Activated CD8-positive, alpha-beta memory T cell treated with anti-CD3 and anti-CD28 coated beads for 24 hours (primary cell): ENCODE measurements around the gene EQTN.
"Not testable (repeated sequence)": the region's sequence is repeated elsewhere in the genome, so short reads cannot be mapped to it uniquely, and the experiment has no call there.

Source experiments
- DNase-seq: peaks from one replicate; pipeline ENCODE4 v3.0.0-alpha.2; 2020

The EQTN gene

GRCh38 chr9:27292659-27293405, 4.1 kb downstream of the EQTN start:
- DNase-seq = no peak

GRCh38 chr9:27291292-27291691, 5.7 kb downstream of the EQTN start:
- DNase-seq = no peak

DNA sequence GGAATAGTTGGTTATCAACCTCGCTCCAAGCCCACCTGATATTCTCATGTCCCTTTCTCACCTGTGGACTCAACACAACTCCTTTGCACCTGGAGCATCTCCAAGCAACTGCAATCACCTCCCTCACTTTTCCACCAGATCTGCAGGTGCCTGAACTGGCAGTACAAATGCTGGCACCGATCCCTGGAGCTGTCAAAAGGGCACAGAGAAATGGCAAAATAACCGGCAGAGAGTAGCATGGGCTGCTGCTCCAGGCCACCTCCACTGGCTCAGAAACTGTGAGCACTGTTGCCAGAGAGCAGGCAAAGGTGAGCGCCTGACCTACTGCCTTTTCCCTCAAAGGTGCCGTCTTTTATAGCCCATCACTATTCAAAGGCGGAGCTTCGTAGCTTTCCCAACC, 14.7 kb downstream of the EQTN start:
- DNase-seq = no peak

- DNase-seq = no peak
Measured at GRCh38 chr9:27280860-27281259, 16.1 kb downstream of the EQTN start.

GRCh38 chr9:27280249-27280648, 16.7 kb downstream of the EQTN start:
- no peak for DNase-seq

GRCh38 chr9:27279611-27280010, 17.3 kb downstream of the EQTN start:
- no peak for DNase-seq

GRCh38 chr9:27278374-27278773, 18.6 kb downstream of the EQTN start:
- no peak for DNase-seq

DNA sequence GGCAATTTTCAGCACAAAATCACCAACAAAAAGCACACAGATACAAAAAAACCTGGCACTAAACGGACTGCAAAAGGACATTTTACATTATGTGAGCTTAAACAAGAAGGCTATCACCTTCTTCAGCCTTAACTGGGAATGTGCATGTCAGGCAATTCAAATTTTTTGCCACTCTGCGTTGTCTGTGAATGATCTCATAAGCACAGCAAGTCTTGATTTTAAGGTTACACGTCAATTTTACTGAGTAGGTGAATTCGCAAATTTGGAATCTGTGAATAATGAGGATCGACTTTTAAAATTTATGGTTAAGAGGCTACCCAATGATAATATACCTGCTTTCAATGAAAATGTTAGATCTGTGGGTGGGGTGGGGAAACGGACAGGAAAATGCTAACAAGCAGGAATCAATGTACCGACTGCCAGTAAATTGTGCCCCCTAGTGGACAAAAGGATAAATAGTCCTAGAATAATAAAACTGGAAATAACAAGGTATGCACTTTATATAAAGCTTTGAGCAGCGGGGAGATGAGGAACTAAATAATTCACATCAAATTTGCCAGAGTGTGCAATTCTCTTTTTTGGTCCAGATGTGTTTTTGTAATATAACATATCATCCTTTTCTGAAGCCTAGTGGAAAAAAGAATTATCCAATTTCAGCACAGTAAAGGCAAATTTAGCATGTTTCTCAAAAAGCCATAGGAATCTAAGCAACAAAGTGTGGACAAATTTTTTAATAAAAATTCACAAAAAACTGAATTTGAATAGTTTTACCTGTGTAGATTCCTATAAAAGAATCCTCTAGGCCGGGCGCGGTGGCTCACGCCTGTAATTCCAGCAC, 20.5 kb downstream of the EQTN start:
- no peak for DNase-seq

GRCh38 chr9:27273186-27273585, 23.8 kb downstream of the EQTN start:
- no peak for DNase-seq

- DNase-seq = no peak
Measured at GRCh38 chr9:27272103-27272502, 24.8 kb downstream of the EQTN start.

GRCh38 chr9:27261517-27262211, 35.3 kb downstream of the EQTN start:
- no peak for DNase-seq

- no peak for DNase-seq
Measured at GRCh38 chr9:27260789-27261516, 36.0 kb downstream of the EQTN start.

DNA sequence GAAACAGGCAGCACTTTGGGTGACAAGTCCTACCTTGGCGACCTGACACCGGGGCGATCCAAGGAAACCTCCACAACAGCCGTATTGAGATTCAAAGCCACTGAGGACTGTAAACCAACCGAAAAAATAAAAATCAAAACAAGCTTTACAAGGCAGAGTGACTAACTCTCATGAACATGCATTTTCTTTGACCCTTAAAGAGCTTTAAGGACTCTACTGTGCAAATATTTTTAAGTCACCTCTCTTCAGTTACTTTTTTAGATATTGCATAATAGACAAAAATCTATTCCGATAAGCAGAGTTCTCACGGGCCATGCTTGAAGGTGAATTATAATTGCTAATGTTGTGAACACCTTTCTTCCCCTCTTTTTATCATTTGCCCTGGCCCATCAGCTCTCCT, 38.3 kb downstream of the EQTN start:
- DNase-seq = no peak

DNA sequence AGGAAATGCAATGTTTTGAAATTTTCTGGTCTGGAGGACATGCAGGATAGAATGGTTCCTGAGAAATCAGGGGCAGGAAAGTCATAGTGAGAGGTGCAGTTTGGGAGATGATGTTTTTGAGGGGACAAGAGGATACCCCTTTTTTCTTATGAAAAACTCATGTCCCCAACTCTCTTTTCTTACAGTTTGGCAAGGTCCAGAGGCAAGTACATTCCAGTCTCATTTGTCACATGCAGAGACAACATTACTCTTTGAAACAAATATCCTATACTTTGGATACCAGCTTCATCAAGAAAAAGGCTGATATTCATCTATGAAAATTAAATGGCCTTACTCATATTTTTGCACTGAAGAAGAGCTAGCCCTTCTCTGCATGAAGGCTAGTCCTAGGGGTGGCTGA, 48.2 kb downstream of the EQTN start:
- no peak for DNase-seq

DNA sequence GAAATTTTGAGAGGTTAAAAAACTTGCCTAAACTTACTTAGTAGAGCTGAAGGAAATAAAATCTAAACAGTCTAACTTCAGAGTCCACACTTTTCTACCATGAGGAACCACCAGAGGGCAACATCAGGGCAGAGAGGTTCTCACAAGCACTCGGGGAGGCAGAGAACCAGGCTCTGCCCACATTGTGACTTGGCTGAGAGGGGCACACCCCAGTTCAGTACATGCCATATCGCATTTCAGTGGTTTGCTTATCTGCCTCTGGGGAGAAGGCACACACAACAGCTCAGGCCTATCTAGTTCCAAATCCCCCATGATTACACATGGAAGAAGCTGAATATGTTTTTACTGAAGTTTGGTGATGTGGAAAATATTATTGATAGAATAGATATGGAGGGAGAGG, 49.2 kb downstream of the EQTN start:
- DNase-seq = no peak

GRCh38 chr9:27239648-27240047, 57.3 kb downstream of the EQTN start:
- DNase-seq = not testable (repeated sequence)
